ENCODE data around the gene PTPRU. TPM values are rescaled to one million over a fixed set of nuclear protein-coding genes. Genes with fewer than 3 reads are reported as not detected.

PTPRU gene
- total RNA-seq, 4 donors from 2014 or later: 12.3 to 19.9 (median 15.9) TPM

DNA sequence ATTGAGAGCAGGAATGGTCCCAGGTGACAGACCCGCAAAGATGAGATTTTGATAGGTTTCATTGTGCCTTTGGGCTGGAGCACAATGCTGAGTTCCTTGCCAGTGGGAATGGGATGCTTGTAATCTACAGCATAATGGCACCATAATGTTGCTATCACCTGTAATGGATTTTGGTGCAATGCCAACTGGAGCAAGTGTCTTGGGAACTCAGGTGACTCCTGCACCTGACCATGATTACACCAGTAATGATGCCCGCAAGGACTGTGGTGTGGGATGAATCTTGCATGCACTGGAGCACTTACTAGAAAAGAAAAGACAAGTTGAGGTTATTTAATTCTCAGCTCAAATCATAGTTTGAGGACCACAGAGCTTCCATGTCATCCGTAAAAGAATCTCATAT is 96.7 kb downstream of the PTPRU start:
- DNase-seq (ENCODE audit: low spot score) (no peak), ATAC-seq (ENCODE audit: low FRiP score) (no peak)
- TF ChIP-seq CTCF (IDR thresholded peaks at IDR 0.05): no peak

GRCh38 chr1:29335573-29335972 is 99.3 kb downstream of the PTPRU start:
- no peak for ATAC-seq (ENCODE audit: low FRiP score)
- no peak for TF ChIP-seq CTCF (IDR thresholded peaks at IDR 0.05)
- no peak for DNase-seq (ENCODE audit: low spot score)

GRCh38 chr1:29338908-29339575 is 102.7 kb downstream of the PTPRU start:
- DNase-seq (ENCODE audit: low spot score) (no peak), ATAC-seq (ENCODE audit: low FRiP score) (no peak)
- TF ChIP-seq CTCF (IDR thresholded peaks at IDR 0.05): no peak

GRCh38 chr1:29341936-29342335 is 105.6 kb downstream of the PTPRU start:
- ATAC-seq (ENCODE audit: low FRiP score) (no peak), DNase-seq (ENCODE audit: low spot score) (no peak)
- no peak for TF ChIP-seq CTCF (IDR thresholded peaks at IDR 0.05)

DNA sequence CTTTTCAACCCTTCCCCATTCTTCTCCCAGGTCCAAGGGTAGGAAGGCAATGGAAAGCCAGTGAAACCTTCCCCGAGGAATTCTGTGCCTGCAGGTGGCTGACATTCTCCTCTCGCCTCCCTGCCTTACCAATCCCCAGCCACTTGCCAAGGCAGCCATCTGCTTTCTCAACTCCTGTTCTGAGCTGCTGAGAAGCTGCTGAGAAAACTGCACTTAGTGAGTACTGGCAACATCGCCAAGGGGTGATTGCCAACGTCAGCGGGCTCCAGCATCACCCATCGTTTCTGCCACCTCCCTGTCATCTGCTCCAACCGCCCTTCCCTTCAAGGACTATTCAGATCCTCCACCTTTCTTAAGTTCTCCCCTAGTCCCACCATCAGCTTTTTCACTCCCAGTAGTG is 106.0 kb downstream of the PTPRU start:
- DNase-seq (ENCODE audit: low spot score) (no peak), ATAC-seq (ENCODE audit: low FRiP score) (no peak)
- TF ChIP-seq CTCF (IDR thresholded peaks at IDR 0.05): no peak

DNA sequence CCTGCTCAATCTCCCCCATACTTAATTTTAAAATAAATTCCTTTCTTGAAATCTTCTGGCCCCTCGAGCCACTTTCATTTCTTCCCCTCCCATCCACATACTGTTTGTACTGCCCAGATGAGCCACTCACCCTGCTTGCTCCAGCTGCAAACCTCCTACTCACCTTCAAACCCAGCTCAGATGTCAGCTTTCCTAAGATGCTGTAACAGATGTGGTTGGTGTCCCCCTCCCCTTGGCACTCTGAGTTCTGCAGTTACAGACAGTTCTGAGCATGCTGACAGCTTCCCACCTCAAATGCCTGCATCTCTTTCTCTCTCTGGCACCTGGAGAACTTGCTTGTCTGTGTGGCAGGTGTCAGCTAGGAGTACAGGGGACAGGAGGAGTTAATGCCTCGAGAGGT is 106.7 kb downstream of the PTPRU start:
- no peak for TF ChIP-seq CTCF (IDR thresholded peaks at IDR 0.05)
- DNase-seq (ENCODE audit: low spot score) (no peak), ATAC-seq (ENCODE audit: low FRiP score) (no peak)

DNA sequence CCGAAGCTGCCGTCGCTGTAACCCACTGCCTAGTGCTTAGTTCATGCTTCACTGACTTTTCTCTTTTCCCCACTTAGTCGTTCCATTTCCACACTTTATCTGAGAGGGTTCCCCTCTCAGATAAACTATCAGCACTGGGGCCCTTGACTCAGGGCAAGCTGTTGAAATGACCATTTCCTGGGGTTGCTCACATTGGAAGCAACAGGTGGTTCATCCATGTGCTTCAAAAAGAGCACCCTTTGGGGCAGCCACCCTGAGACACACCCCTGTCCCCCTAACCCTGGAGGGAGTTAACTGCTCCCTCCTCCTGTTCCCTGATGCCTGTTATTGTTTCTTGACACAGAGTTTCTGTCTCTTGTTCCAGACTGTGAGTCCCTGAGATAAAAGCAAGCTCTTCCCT is 107.2 kb downstream of the PTPRU start:
- TF ChIP-seq CTCF (IDR thresholded peaks at IDR 0.05): no peak
- ATAC-seq (ENCODE audit: low FRiP score) (no peak), DNase-seq (ENCODE audit: low spot score) (no peak)
